Stimulated activated CD8-positive, alpha-beta memory T cell treated with anti-CD3 and anti-CD28 coated beads, Interleukin-15, amount 100 ng/mL, for 24 hours (primary cell): Measurements from ENCODE around the gene LSM12.

Experiments
- DNase-seq: peaks from one replicate; pipeline ENCODE4 v3.0.0-alpha.2; 2020; ENCODE audit warnings: low read depth

The LSM12 gene

DNA sequence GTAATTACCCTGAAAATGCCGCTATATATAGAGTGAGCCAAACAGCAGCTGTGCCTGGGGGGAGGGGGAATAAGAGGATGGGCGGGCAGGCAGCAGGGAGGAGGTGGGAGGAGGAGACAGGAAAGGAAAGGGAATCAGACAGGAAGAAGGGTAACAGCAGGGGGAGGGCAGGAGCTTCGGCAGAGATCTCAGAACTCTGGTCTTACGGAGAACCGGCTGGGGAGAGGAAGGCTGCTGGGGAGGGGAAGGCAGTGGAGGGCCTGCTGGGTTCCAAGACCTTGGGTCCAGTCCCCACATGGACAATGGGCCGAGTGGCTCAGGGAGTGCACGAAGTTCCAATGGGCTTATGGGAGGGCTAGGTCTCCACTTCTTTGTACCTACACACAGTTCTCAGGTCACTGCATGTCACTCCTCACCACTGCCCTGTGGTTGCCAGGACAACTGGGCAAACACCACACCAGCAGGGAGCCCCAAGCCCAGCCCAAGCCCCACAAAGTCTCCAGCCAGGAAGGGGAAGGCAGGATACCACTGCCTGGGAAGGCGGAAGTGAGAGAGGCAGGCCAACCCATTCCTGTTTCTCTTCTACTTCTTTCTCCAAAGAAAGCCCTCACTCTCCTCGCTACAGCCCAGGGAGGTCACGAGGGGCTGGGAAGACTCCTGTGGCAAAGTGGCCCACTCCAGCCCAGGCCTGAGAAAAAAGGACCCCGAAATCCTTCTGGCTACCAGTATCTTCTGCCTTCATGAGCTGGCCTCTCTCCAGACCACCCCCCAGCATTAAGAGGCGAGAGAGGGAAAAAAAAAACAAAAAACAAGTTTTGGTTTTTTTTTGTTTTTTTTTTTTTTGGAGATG is 29.4 kb upstream of the LSM12 start:
- DNase-seq, result no peak

DNA sequence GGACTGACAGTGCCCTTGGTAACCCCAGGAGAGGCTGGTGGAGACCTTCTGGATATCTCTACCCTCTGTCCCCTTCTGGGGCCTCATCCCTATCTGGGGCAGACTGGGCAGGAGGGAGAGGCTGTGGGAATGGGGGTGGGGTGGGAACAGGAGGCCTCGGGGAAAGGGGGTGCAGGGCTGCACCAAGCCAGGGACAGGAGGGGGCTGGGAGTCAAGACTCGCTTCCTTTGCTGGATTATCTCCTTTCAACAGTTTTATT is 28.8 kb upstream of the LSM12 start:
- no peak for DNase-seq

DNA sequence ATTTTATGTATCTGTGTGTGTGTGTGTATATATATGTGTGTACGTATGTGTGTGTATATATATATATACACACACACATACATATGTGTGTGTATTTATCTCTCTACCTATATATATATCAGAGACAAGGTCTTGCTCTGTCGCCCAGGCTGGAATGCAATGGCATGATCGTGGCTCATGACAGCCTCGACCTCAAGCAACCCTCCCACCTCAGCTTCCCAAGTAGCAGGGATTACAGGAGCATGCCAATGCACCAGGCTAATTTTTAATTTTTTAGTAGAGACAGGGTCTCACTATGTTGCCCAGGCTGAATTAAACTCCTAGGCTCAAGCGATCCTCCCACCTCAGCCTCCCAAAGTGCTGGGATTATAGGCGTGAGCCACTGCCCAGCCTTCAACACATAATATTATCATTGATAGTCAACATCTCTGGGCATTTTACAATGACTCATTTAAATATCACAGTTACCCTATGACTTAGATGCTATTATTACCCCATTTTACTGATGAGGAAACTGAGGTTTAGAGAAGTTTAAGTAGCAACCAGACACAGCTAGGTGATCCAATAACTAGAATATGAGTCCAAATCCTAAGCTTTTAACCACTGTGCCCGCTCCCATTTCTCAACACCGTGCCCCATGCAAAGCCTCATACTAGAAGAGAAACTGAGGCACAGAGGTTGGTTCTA is 28.4 kb upstream of the LSM12 start:
- no peak for DNase-seq

DNA sequence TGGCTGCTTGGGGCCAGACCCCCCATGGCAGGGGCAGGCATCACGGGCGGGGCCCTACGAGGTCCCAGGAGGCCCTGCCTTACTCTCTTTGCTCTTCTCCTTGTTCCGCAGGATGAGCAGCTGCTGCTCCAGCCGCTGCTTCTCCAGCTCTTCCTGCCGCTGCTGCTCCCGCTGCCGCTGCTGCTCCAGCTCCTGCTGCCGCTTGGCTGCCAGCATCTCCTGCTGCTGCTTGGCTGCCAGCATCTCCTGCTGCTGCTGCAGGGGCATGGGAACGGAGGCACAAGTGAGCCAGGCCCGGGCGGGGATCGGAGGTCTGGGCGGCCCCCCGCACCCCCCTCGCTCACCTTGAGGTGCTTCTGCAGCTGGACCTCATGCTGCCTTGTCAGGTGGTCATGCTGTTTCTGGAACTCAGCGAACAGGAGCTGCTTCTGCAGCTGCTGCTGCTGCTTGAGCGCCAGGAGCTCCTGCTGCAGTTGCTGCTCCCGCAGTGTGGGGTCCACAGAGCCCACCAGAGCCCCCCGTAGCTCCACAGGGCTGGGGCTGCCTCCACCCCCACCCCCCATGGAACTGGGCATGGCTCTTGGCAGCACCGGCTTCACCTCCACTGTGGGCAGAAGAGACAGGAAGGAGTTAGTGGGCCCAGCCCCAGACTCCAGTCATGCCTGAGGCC is 26.9 kb upstream of the LSM12 start:
- no peak for DNase-seq

DNA sequence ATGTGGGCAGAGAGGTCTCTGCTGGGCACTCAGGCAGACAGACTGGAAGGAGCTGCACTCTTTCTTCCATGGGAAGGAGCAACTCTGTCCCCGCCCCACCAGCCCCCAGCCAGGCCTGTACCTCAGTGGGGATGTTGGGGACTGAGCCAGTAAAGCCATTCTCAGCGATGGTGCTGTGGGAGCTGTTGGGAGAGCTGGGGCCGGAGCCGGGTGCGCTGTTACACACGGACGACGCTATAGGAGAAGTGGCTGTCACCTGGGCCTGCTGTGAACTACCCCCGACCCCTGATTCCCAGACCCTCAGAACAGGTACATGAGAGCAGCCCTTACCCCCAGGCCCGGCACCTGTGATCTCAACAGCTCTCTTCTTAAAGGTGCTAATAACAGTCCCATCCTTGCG is 25.6 kb upstream of the LSM12 start:
- no peak for DNase-seq

DNA sequence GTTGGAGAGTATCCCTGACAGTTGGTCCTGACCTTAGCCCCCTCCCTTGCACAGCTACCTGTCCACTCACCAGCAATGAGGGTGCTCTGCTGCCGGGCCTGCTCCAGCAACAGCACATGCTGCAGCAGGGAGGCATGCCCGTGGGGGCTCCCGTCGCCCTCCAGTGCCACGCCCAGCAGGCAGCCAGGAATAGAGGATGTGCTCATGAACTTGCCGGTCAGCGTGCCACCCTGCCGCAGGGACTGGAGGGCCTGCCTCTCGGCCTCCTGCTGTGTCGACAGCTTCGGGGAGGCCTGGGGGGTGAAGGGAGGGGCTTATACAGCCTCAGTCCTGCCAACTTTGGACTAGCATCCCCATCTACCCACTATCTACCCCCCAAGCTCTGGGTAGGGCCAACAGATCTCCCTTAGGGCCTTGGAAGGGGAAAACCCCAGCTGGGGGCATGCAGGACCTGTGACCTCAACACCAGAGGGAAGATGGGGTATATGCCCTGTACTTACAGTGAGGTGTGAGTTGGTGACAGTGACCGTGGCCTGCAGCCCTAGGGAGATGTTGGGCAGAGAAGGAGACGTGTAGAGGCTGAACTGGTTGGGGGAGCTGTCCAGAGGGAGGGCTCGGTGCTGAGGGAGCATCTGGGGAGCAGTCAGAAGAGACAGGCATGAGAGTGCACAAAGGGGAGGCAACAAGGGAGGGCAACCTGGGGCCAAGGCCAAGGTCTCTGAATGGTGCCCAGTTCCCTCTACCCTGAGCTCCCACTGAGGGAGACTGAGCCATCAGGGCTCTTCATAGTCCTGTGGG is 24.9 kb upstream of the LSM12 start:
- DNase-seq, result no peak

DNA sequence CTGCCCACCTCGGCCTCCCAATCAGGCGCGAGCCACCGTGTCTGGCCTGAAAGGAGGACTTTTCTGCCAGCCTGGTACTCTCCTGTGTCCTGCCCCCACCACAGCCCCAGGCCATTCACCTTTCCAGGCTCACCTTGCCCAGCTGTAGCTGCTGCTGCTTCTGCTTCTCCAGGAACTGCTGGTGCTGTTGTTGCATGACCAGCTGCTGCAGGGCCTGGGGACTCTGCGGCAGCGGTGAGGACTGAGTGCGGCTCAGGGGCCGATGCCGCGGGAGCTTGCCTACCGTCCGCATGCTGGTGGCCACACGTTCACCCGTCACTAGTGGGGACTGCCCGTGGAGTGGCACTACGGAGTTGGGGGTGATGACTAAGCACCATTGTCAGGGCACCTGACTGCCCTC is 21.8 kb upstream of the LSM12 start:
- no peak for DNase-seq

DNA sequence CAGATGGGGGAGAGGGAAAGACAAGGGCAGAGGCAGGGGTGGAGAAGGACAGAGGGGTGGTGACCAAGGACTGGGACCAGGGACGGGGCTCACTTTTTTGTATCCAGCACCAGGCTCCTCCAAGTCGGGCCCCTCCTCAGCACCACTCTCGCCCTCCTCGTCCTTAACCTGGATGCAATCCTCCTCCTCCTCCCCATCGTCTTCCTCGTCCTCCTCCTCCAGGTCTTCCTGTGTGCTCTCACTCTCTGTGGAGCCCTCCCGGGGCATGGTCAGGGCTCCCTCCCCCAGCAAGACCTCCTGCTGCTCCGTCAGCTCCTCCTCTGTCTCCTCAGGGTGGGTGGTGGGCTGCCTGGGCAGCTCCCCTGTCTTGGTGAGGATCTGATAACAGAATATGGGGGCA is 20.8 kb upstream of the LSM12 start:
- no peak for DNase-seq

DNA sequence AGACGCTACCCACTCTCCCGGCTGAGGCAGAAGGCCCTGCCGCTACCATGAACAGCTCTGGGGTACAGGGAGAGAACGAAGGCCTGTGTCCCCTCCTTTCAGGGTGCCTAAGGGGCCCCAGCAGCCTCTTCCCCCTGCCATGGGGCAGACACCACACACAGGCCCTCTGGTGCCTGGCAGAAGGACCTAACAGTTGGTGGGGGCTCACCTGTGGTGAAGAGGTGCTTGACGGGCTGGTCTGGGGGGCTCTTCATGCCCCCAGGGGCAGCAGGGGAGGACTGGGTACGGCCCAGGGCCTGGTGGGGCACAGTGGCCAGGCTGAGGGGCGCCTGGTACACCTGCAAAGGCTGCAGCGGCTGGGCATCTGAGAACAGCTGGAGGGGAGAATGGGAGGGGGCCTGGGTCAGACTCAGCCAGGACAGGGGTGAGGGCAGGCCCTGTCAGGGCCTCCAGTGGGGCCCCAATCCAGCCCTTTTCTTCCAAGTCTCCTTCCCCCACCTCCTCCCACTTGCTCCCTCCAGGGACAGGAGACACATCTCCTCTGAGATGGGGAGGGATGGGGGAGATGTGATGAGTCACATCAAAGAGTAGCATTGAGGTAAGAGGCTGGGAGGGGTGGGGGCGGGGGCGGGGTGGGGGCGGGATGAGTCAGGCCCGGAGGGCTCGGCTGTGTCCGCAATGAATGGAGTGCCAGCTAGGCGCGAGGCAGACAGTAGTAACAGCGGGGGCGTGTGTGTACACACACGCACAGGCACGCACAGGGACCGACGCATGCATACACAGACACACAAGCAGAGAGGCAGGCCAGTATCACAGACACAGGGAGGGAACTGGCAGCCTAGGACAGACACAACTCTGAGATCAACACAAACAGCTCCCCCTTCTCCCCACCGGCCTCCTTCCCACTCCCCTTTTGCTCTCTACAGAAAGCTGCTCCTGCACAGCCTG is 20.2 kb upstream of the LSM12 start:
- no peak for DNase-seq

DNA sequence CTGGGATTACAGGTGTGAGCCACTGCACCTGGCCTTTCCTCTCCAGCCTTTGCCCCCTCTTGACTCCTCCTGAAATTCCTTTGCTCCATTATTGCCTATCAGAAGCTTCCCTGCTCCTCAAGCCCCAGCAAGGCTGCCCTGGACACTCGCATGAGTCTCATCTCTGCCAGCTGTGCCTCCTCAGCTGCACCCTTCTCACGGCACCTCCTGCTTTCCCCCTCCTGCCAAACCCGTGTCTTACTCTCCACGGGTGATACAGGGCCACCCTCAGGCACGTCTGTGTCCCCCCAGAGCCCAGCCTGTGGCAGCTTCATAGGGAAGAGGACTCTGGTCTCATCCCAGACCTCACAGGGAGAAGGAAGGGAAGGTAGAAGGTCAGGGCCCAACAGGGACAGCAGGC is 19.4 kb upstream of the LSM12 start:
- no peak for DNase-seq

DNA sequence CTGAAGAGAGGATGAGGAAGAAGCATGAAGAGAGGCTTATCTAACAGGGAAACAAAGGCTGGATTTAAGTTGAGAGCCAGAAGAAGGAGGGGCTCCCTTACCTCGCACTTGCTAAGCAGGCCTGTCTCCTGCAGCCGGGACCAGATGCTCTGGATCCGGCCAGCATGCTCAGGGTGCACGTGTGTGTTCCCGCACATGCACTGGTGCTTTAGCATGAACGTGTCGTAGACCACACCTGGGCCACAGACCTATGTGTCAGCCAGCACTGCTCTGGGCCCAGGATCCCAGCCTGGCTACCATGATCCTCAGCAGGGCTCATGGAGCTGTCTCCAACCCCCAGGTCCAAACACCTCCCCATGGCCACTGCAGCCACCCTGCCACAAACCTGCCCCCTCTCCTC is 18.4 kb upstream of the LSM12 start:
- DNase-seq, result no peak

DNA sequence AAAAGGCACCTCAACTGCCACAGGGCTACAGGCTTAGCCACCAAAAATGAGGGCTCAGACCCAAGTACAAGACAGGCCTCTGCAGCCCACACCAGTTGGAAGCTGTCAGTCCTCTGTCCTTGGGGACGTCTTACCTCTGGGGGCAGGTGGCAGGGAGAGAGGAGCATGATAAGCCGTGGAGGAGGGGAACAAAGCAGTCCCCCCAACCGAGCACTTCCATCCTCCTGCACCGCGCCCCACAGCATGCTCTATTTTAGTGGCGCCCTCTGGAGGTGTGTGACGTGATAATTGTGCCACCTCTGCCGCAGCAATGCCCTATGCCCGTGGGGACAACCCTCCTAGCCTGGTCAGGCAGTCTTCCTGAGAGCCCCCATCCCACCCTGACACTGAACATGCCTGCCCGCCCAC is 17.7 kb upstream of the LSM12 start:
- DNase-seq, result no peak

DNA sequence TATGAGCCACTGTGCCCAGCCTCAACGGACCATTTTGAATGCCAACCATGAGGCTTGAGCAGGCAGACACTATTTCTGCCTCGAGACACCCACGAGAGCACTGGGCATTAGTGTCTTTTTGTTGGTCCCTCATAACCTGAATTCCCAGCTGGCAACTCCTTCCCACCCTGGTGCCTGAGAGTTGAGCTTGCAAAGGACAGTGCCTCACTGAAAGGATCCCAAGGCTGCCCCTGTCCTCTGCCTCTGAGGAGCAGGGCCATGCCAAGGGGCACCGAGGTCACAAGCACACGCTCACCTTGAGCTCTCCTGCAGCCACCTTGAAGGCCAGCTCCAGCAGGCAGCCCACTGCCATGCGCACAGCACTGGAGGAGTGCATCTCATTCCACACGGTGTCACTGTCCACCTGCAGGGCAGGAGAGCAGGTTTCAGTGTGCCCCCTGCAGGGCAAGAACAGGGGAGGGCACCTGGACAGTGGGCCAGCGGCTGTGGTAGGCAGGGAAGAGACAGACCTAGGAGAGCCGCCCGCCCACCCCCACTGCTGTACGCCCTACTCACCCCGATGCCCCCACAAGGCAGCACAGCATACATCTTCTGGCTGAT is 16.9 kb upstream of the LSM12 start:
- no peak for DNase-seq

DNA sequence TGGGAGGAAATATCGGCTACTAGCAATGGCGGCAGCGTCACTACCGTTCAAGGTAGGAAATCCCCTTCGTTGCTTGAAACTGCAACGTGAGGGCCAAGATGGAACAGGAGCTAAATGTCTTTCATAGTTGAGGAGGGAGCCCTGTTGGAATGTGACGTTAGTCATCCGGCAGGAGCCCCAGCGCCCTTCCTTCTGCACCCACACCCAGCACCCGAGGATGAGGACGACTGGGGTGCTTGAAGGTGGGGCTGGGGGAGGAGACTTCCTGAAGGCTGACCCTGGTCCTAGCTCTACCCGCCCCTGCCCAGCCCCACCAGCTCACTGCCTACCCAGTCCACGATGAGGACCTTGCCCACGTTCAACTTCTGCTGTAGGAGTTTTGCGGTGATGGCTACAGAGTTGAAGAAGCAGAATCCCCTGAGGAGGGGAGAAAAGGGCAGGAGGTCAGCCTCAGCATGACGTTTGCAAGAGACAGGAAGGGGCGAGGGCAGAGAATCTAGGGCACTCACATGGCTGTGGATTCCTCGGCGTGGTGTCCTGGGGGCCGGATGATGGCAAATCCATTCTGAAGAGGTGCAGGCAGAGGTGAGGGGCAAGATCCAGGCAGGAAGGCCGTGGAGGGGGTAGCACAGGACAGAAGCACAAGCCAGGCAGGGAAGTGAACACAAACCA is 15.9 kb upstream of the LSM12 start:
- no peak for DNase-seq

DNA sequence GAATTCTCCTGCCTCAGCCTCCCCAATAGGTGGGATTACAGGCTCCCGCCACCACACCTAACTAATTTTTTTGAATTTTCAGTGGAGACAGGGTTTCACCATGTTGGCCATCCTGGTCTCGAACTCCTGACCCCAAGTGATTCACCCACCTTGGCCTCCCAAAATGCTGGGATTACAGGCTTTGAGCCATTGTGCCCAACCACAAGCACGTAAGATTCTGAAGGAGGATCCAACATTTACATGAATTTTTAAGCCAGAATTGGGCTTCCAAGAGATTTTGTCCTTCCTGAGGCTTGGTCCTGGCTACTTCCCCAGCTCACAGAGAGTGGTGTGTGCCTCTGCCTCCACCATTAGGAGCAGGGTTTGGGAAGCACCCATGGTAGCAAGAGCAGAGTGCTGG is 15.2 kb upstream of the LSM12 start:
- DNase-seq, result no peak

DNA sequence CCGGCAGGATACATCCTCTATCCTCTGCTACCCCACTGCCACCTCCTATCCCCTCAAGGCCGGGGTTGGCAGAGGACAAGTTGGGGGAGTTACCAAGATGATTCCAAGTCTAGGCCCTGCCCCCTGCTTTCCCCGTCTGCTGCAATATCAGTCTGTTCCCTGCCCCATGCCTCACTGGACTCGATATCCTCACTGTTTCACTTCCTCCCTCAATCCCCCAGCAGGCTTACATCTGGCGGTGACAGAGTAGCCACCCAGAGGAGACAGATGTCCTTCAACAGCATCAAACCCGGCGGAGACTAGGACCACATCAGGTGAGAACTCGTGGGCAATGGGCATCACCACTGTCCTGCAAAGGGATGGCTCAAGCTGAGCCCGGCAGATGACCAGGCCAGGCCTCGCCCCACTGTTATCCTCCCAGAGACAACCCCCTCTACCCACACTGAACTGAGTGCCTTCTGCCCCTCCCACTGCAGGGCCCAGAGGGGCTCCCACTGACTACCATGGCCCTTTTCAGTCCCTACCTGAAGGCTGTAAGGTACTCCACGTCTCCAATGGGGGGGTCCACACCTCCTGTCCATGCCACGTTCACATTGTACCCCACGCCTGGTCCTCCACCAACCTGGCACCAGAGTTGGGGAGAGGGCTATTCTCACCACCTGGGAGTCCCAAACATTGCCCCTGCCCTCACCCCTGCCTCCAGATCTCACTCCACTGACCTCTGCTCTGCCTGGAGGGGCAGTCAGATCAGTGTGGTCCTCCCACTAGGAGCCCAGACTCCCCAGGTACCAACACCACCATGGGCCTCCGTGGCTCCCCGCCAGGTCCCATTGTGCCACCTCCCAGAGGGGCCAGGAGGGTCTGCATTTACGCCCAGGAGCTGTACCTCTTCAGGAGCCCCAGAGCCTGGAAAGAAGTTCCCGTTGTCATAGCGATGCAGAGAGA is 13.7 kb upstream of the LSM12 start:
- DNase-seq, result no peak

DNA sequence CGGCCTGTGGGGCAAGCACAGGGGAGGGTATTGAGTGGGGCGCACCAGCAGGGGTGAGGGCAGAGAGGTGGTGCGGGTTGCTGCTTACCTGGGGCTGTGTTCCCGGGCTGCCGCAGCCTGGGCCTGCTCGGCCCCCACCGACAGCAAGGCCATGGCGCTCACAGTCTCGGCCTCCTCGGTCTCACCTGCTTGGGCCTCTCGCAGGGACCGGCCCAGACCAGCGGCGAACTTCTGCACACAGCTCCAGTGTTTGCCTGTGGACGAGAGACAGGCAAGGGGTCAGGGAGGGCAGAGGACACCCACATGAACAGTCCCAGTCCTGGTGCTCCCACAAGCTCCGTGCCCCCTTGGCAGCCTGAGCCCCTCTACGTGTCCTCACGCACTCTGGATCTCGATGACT is 11.9 kb upstream of the LSM12 start:
- DNase-seq, result no peak

DNA sequence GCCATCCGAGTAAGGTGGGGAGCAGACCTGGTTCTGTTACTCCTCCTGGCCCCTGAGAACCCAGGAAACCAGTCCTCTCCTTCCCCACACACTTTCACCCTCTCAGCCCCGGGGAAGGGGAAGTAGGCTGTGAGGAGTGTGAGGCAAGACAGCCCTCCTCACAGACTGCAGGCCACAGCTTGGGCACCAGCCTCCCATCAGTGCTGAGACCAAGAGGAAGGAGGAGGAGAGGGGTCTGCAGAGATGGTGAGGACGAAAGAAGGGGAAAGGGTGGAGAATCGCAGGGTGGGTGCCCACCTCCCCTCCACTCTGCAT is 11.1 kb upstream of the LSM12 start:
- no peak for DNase-seq

DNA sequence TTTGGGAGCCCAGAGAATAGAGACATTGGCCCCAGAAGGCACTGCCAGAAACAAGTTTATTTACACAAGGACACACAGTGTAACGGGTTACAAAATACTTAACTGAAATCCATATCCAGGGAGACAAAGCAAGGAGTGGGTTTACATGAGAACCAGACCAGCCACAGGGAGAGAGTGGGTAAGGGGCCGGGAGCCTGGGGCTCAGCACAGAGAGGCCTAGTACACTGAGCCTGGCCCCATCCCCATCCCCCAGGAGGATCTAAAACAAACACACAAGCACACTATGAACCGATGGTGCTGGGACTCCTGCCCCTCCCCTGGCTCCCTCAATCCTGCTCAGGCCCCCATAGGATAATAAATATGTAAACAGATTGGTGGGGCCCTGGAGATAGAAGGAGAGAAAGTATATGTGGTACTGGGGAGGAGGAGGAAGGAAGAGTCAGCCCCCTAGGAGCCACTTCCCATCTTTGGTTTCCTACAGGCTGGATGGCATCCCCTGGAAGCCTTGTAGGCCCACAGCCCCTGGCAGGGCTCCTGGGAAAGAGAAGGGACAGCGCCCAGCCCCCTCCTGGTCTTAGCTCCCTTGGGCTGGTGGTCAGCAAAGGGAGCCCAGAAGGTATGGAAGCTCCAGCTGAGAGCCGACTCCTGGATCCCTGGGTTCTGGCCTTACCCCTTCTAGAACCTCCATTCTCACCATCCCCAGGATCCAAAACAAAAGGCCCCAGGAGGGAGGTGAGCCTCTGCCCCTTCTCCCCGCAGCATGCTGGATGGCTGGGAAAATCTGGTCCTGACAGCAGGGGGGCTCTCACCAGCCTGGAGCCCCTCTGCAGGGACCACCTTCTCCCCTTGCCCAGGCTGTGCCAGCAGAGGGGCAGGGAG is 10.5 kb upstream of the LSM12 start:
- DNase-seq, result no peak
